ENCODE data around the gene CYSTM1. TPM values are rescaled to one million over a fixed set of nuclear protein-coding genes. Genes with fewer than 3 reads are reported as not detected.

Gene CYSTM1
- polyA plus RNA-seq, 1 donor from 2014 or later, result 6.6 TPM

DNA sequence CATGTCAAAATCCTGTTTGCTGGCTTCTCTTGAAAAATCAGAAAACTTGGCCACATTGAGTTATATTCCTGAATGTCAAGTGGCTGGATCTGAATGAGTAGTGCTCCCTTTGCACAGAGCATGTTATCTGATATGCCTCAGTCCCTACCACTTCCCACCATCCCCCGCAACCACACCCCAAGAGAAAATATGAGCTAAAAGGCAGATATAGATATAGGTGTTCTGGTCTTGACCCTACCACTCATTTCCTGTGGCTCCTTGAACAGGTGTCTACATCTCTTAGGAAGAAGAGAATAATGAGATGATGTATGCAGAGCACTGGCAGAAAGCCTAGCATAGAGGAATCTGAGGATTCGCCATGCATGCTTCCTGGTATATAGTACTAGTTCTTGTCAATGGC, 6.6 kb upstream of the CYSTM1 start:
- H3K9me2 ChIP-seq (ENCODE audit: insufficient read depth, low read length), result no peaks in the 10 kb centered on the region
- no peaks in the 10 kb centered on the region for H3K9me3 ChIP-seq (ENCODE audit: low read length)
- no peaks in the 10 kb centered on the region for H3K27me3 ChIP-seq (ENCODE audit: insufficient read depth, low read depth, low read length)
- H3K4me3 ChIP-seq (ENCODE audit: low read length), result no peak overlapping the region
- no peaks in the 10 kb centered on the region for H3K79me2 ChIP-seq (replicated peaks; ENCODE audit: insufficient read depth, low read length)
- no peaks in the 10 kb centered on the region for H3F3A ChIP-seq (ENCODE audit: insufficient read depth, low read length, poor library complexity, severe bottlenecking)
- TF ChIP-seq EZH2 (IDR thresholded peaks at IDR 0.05; ENCODE audit: borderline replicate concordance, insufficient read depth, low read length, poor library complexity, severe bottlenecking), result no peak
- TF ChIP-seq POLR2AphosphoS5 (IDR thresholded peaks at IDR 0.05), result no peak
- no peak for TF ChIP-seq MXI1 (conservative IDR thresholded peaks at IDR 0.05; ENCODE audit: poor library complexity, severe bottlenecking)
- TF ChIP-seq TAF1 (IDR thresholded peaks at IDR 0.05; ENCODE audit: low read depth), result no peak
- TF ChIP-seq RAD21 (conservative IDR thresholded peaks at IDR 0.05), result no peak
- H2AFZ ChIP-seq (ENCODE audit: low read depth, low read length), result no peak overlapping the region
- H4K20me1 ChIP-seq (ENCODE audit: insufficient read depth), result no peaks in the 10 kb centered on the region
- H3K9ac ChIP-seq (ENCODE audit: low read length), result no peak overlapping the region
- no peak overlapping the region for H3K27ac ChIP-seq (ENCODE audit: low read length)
- H3K36me3 ChIP-seq (ENCODE audit: insufficient read depth, low read length), result no peaks in the 10 kb centered on the region
- H3K4me2 ChIP-seq (ENCODE audit: low read length), result no peak overlapping the region

- H4K20me1 ChIP-seq (ENCODE audit: insufficient read depth), result no peaks in the 10 kb centered on the region
- no peaks in the 10 kb centered on the region for H3K27me3 ChIP-seq (ENCODE audit: insufficient read depth, low read depth, low read length)
- H2AFZ ChIP-seq (ENCODE audit: low read depth, low read length), result no peak overlapping the region
- no peaks in the 10 kb centered on the region for H3K36me3 ChIP-seq (ENCODE audit: insufficient read depth, low read length)
- no peak overlapping the region for H3K9ac ChIP-seq (ENCODE audit: low read length)
- no peak for TF ChIP-seq EP300 (conservative IDR thresholded peaks at IDR 0.05; ENCODE audit: poor library complexity, severe bottlenecking)
- no peak for TF ChIP-seq SMC3 (conservative IDR thresholded peaks at IDR 0.05; ENCODE audit: poor library complexity)
- TF ChIP-seq TAF1 (IDR thresholded peaks at IDR 0.05; ENCODE audit: low read depth), result no peak
- no peak for TF ChIP-seq REST (IDR thresholded peaks at IDR 0.05; ENCODE audit: borderline replicate concordance)
- TF ChIP-seq EZH2 (IDR thresholded peaks at IDR 0.05; ENCODE audit: borderline replicate concordance, insufficient read depth, low read length, poor library complexity, severe bottlenecking), result no peak
- no peak for TF ChIP-seq MXI1 (conservative IDR thresholded peaks at IDR 0.05; ENCODE audit: poor library complexity, severe bottlenecking)
- TF ChIP-seq RAD21 (conservative IDR thresholded peaks at IDR 0.05), result no peak
- TF ChIP-seq POLR2AphosphoS5 (IDR thresholded peaks at IDR 0.05), result no peak
- TF ChIP-seq, protein P1, sequence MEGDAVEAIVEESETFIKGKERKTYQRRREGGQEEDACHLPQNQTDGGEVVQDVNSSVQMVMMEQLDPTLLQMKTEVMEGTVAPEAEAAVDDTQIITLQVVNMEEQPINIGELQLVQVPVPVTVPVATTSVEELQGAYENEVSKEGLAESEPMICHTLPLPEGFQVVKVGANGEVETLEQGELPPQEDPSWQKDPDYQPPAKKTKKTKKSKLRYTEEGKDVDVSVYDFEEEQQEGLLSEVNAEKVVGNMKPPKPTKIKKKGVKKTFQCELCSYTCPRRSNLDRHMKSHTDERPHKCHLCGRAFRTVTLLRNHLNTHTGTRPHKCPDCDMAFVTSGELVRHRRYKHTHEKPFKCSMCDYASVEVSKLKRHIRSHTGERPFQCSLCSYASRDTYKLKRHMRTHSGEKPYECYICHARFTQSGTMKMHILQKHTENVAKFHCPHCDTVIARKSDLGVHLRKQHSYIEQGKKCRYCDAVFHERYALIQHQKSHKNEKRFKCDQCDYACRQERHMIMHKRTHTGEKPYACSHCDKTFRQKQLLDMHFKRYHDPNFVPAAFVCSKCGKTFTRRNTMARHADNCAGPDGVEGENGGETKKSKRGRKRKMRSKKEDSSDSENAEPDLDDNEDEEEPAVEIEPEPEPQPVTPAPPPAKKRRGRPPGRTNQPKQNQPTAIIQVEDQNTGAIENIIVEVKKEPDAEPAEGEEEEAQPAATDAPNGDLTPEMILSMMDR (IDR thresholded peaks at IDR 0.05; ENCODE audit: poor library complexity, severe bottlenecking), result no peak
- H3K79me2 ChIP-seq (replicated peaks; ENCODE audit: insufficient read depth, low read length), result no peaks in the 10 kb centered on the region
- no peak overlapping the region for H3K4me3 ChIP-seq (ENCODE audit: low read length)
- H3F3A ChIP-seq (ENCODE audit: insufficient read depth, low read length, poor library complexity, severe bottlenecking), result no peaks in the 10 kb centered on the region
- no peak overlapping the region for H3K27ac ChIP-seq (ENCODE audit: low read length)
- no peak overlapping the region for H3K4me2 ChIP-seq (ENCODE audit: low read length)
- no peaks in the 10 kb centered on the region for H3K9me3 ChIP-seq (ENCODE audit: low read length)
- H3K9me2 ChIP-seq (ENCODE audit: insufficient read depth, low read length), result no peaks in the 10 kb centered on the region
Measured at GRCh38 chr5:140169410-140169809, 5.6 kb upstream of the CYSTM1 start.

Data from neural cell (in vitro differentiated cells).